ENCODE results near the gene FGF22.

The FGF22 gene

DNA sequence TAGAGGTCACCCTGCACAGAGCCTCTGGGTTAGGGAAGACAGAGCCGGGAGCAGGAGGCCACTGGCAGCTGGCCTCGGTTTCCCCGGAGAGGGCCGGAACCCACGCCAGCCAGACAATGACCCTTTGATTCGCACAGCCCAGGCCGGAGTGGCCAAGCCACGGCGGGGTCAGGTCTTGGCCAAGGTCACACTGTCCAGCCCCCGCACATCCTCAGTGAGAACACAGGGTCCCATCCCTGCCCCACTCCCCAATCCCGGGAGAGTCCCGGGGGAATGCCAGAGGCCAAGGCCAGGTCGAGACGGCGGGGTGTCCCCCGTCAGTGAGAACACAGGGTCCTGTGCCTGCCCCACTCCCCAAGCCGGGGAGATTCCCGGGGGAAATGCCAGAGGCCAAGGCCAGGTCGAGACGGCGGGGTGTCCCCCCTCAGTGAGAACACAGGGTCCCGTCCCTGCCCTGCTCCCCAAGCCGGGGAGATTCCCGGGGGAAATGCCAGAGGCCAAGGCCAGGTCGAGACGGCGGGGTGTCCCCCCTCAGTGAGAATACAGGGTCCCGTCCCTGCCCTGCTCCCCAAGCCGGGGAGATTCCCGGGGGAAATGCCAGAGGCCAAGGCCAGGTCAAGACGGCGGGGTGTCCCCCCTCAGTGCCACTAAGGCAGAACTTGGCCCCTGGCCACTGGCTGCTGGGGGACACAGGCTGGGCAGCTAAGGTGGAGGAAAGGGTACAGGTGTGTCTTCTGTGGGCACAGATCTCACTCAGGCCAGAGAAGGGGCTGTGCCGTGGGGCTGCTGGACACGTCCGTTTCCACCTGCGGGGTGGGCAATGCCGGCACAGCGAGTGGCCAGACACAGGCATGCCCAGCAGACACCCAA lies 34.8 kb downstream of the FGF22 start:
- DNase-seq = no peak
- H3K4me1 ChIP-seq = peaks cover 5 to 37% (median 26%) of the 10 kb centered on the region in 4 donors

GRCh38 chr19:676007-676338 lies 36.3 kb downstream of the FGF22 start:
- H3K9me3 ChIP-seq = no peaks in the 10 kb centered on the region
- intact Hi-C loops (cut with DNase I; ENCODE audit: low total_unique reads) = no loop called here
- H3K4me3 ChIP-seq = peak overlapping the region; percentile 61 to 83
- TF ChIP-seq, protein P1, sequence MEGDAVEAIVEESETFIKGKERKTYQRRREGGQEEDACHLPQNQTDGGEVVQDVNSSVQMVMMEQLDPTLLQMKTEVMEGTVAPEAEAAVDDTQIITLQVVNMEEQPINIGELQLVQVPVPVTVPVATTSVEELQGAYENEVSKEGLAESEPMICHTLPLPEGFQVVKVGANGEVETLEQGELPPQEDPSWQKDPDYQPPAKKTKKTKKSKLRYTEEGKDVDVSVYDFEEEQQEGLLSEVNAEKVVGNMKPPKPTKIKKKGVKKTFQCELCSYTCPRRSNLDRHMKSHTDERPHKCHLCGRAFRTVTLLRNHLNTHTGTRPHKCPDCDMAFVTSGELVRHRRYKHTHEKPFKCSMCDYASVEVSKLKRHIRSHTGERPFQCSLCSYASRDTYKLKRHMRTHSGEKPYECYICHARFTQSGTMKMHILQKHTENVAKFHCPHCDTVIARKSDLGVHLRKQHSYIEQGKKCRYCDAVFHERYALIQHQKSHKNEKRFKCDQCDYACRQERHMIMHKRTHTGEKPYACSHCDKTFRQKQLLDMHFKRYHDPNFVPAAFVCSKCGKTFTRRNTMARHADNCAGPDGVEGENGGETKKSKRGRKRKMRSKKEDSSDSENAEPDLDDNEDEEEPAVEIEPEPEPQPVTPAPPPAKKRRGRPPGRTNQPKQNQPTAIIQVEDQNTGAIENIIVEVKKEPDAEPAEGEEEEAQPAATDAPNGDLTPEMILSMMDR (IDR thresholded peaks at IDR 0.05) = no peak
- H3K27ac ChIP-seq = peak overlapping the region; percentile 83 to 97
- peaks cover 12 to 44% (median 29%) of the 10 kb centered on the region in 4 donors for H3K4me1 ChIP-seq
- DNase-seq = no peak
- H3K27me3 ChIP-seq = no peaks in the 10 kb centered on the region
- H3K36me3 ChIP-seq = no peaks in the 10 kb centered on the region

More for the DNA sequence above, 34.8 kb downstream of the FGF22 start:
- intact Hi-C loops (cut with DNase I; ENCODE audit: low total_unique reads) = no loop called here
- Histone ChIP-seq H3K27me3 (no peaks in the 10 kb centered on the region), H3K4me3 (no peak overlapping the region), H3K36me3 (no peaks in the 10 kb centered on the region), H3K9me3 (no peaks in the 10 kb centered on the region), H3K27ac (peak overlapping the region in 1 of 2 donors; percentile 97)
- TF ChIP-seq, protein P1 (IDR thresholded peaks at IDR 0.05) = no peak

DNA sequence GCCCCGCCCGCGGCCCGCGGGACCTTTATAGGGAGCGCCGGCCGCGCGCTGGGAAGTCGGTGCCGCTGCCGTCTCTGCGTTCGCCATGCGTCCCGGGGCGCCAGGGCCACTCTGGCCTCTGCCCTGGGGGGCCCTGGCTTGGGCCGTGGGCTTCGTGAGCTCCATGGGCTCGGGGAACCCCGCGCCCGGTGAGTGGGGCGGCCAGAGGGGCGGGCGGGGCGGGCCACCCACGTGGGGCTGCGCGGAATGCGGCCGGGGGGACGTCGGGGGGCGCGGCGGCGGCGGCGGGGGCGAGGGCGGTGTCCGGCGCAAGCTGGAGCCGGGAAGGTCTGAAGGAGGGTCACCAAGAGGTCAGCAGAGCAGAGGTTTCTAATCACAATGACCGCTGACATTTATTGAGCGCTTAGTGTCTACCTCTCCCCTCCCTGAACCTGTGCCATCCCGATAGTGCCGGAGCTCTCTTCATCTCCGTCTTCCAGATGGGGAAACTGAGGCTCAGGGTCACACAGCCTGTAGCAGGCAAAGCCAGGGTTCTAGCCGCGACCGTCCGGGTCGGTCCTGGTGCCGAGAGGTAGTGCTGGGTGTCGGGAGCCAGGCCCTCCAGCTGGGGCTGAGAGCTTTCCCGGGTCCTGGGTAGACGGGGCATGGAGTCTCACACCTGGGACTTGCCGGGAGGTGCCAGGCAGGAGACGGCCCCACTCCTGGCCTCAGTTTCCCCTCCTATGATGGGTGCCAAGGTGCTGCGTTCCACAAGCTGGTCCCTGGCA lies 36.8 kb downstream of the FGF22 start, which contains the start of gene FSTL3:
Gene FSTL3 (plus strand): TSS at position 54 of the 767 bp plus-strand sequence. CDS start 32 bp downstream, at position 86.
- no peaks in the 10 kb centered on the region for H3K27me3 ChIP-seq
- peak within 1 kb of the TSS; percentile 61 to 83 for H3K4me3 ChIP-seq
- TF ChIP-seq, protein P1 (IDR thresholded peaks at IDR 0.05) = no peak
- peaks cover 0 to 3% (median 0%) of the 10 kb centered on the region in 3 donors for H3K36me3 ChIP-seq
- H3K9me3 ChIP-seq = no peaks in the 10 kb centered on the region
- peak within 1 kb of the TSS; percentile 83 to 97 for H3K27ac ChIP-seq
- DNase-seq = no peak
- intact Hi-C loops (cut with DNase I; ENCODE audit: low total_unique reads) = no loop called here
- H3K4me1 ChIP-seq = peaks cover 12 to 50% (median 31%) of the 10 kb centered on the region in 4 donors

DNA sequence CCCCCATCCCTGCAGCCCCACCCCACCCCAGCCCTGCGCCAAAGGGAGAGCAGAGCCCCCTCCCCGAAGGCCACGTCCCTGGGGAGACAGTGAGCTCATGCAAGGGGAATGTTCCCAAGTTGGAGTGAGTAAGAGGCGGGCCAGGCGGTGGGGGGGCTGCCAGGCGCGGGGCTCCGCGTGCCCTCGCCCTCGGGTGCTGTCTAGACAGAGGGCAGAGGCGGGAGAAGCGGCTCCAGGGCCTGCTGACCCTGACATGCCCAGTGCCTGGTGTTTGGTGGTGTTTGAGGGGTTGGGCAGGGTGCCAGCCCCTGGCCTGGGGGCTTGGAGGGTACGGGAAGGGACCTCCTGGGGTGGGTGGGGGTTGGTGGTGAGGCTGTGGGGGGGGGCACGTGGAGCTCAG lies 37.5 kb downstream of the FGF22 start:
- peak; percentile 82 to 95 for DNase-seq
- Histone ChIP-seq H3K27ac (peak overlapping the region; percentile 83 to 97), H3K4me1 (peaks cover 12 to 51% (median 31%) of the 10 kb centered on the region in 4 donors), H3K4me3 (peak overlapping the region; percentile 61 to 83), H3K36me3 (peaks cover 0 to 5% (median 0%) of the 10 kb centered on the region in 3 donors), H3K27me3 (no peaks in the 10 kb centered on the region), H3K9me3 (no peaks in the 10 kb centered on the region)
- TF ChIP-seq, protein P1 (IDR thresholded peaks at IDR 0.05) = no peak
- intact Hi-C loops (cut with DNase I; ENCODE audit: low total_unique reads) = no loop called here

DNA sequence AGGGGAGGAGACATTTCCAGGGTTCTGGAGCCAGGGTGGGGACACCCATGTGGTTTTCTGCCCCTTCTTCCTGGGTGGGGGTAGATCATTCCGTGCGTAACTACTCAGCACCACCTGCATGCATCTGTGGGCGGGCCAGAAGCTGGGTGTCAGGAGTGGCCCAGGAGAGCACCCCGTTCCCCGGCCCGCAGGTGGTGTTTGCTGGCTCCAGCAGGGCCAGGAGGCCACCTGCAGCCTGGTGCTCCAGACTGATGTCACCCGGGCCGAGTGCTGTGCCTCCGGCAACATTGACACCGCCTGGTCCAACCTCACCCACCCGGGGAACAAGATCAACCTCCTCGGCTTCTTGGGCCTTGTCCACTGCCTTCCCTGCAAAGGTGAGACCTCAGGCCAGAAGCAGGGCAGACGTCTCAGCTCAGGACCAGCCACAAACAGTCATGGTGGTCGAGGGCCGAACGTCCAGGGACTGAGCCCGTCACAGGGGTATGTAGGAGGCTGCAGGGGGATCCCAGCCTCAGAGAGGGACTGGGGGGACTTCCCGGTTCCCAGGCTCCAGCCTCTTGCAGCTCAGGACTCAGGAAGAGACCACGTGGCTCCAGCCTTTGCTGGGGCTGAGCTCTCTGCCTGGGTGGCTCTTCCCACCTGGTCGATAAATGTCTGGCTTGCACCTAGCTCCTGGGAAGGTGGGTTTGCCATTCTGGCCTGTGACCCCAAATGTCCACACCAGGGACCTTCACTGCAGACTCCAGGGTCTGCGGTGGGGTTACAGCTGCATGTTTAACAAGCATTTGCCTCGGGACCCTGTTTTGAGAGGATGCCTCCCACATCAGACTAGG lies 38.1 kb downstream of the FGF22 start:
- peak overlapping the region; percentile 61 to 83 for H3K4me3 ChIP-seq
- peaks cover 0 to 5% (median 0%) of the 10 kb centered on the region in 3 donors for H3K36me3 ChIP-seq
- intact Hi-C loops (cut with DNase I; ENCODE audit: low total_unique reads) = no loop called here
- H3K27ac ChIP-seq = peak overlapping the region; percentile 83 to 97
- no peaks in the 10 kb centered on the region for H3K27me3 ChIP-seq
- H3K9me3 ChIP-seq = no peaks in the 10 kb centered on the region
- peaks cover 12 to 51% (median 31%) of the 10 kb centered on the region in 4 donors for H3K4me1 ChIP-seq
- TF ChIP-seq, protein P1 (IDR thresholded peaks at IDR 0.05) = no peak
- peak in 1 of 2 donors; percentile 20 for DNase-seq

All from tibial artery (tissue), 4 donors.